ENCODE results near the gene HDGFL3. TPM values are rescaled to one million over a fixed set of nuclear protein-coding genes. Genes with fewer than 3 reads are reported as not detected.

The HDGFL3 gene
- total RNA-seq (10 to 100 TPM; 29.0 to 33.5 TPM), polyA plus RNA-seq (ENCODE audit: insufficient read length in 6 of 6) (100 to 1,000 TPM in 5 of 6 donors, 10 to 100 TPM in 1; 96.6 to 112 (median 101) TPM)
- long read RNA-seq, donor 1, full-length matches to known transcripts = 34 of 74 reads
- long read RNA-seq, donor 1, partial matches to known transcripts = 35 of 74 reads
- long read RNA-seq, donor 1, other reads (novel, unspliced or antisense) = 5 of 74 reads
- long read RNA-seq, donor 2, full-length matches to known transcripts = 33 of 88 reads
- long read RNA-seq, donor 2, partial matches to known transcripts = 55 of 88 reads
- long read RNA-seq, donor 2, other reads (novel, unspliced or antisense) = 0 of 88 reads
- long read RNA-seq, donor 3, full-length matches to known transcripts = 28 of 33 reads
- long read RNA-seq, donor 3, partial matches to known transcripts = 5 of 33 reads
- long read RNA-seq, donor 3, other reads (novel, unspliced or antisense) = 0 of 33 reads
- long read RNA-seq, donor 4, partial matches to known transcripts = 7 of 11 reads
- long read RNA-seq, donor 4, other reads (novel, unspliced or antisense) = 4 of 11 reads
- long read RNA-seq, donor 5, full-length matches to known transcripts = 24 of 48 reads
- long read RNA-seq, donor 5, partial matches to known transcripts = 24 of 48 reads
- long read RNA-seq, donor 5, other reads (novel, unspliced or antisense) = 0 of 48 reads
- long read RNA-seq, donor 6, full-length matches to known transcripts = 20 of 42 reads
- long read RNA-seq, donor 6, partial matches to known transcripts = 22 of 42 reads
- long read RNA-seq, donor 6, other reads (novel, unspliced or antisense) = 0 of 42 reads
- long read RNA-seq, donor 7, full-length matches to known transcripts = 14 of 21 reads
- long read RNA-seq, donor 7, partial matches to known transcripts = 7 of 21 reads
- long read RNA-seq, donor 7, other reads (novel, unspliced or antisense) = 0 of 21 reads
- long read RNA-seq, donor 8, full-length matches to known transcripts = 26 of 46 reads
- long read RNA-seq, donor 8, partial matches to known transcripts = 20 of 46 reads
- long read RNA-seq, donor 8, other reads (novel, unspliced or antisense) = 0 of 46 reads
- long read RNA-seq, donor 9 = 0 reads
- long read RNA-seq, donor 10, partial matches to known transcripts = 0 of 1 reads
- long read RNA-seq, donor 10, other reads (novel, unspliced or antisense) = 1 of 1 reads
- long read RNA-seq, donor 11 = 0 reads
- long read RNA-seq, donor 12, full-length matches to known transcripts = 29 of 45 reads
- long read RNA-seq, donor 12, partial matches to known transcripts = 16 of 45 reads
- long read RNA-seq, donor 12, other reads (novel, unspliced or antisense) = 0 of 45 reads

GRCh38 chr15:83207660-83208366 is at the start of gene HDGFL3:
HDGFL3 (minus strand) TSS chr15:83207823; CDS start chr15:83207414, 409 bp downstream.
- ATAC-seq (peak; percentile 54), DNase-seq (peak; percentile 36 to 85 (median 75))
- peaks cover 5 to 39% of the 10 kb centered on the region in 2 donors for H3K27me3 ChIP-seq
- no peaks in the 10 kb centered on the region for H3K9me3 ChIP-seq
- H3K36me3 ChIP-seq = peaks cover 0 to 2% of the 10 kb centered on the region in 2 donors
- intact Hi-C loops (cut with DNase I) = no loop called here
- H3K4me3 ChIP-seq = peak within 1 kb of the TSS; percentile 71 to 84
- peak within 1 kb of the TSS; percentile 79 to 88 for H3K27ac ChIP-seq
- peaks cover 0 to 12% of the 10 kb centered on the region in 2 donors for H3K4me1 ChIP-seq
- TF ChIP-seq CTCF (IDR thresholded peaks at IDR 0.05) = no peak

DNA sequence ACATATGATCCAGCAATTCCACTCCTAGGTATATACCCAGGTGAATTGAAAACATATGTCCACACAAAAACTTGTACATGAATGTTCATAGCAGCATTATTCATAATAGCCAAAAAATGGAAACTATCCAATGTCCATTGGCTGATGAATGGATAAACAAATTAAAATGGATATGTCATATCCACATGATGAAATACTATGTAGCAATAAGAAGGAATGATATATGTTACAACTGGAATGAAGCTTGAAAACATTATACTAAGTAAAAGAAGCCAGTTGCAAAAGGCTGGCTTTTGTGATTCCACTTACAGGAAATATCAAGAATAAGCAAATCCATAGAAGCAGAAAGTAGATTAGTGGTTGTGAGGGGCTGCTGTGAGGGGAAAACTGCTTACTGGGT is 43.2 kb upstream of the HDGFL3 start:
- ATAC-seq (no peak), DNase-seq (no peak)
- Histone ChIP-seq H3K9me3 (no peaks in the 10 kb centered on the region), H3K27me3 (peaks cover 15 to 54% of the 10 kb centered on the region in 2 donors), H3K4me3 (no peak overlapping the region), H3K4me1 (no peaks in the 10 kb centered on the region), H3K27ac (no peak overlapping the region), H3K36me3 (no peaks in the 10 kb centered on the region)
- intact Hi-C loops (cut with DNase I) = no loop called here
- no peak for TF ChIP-seq CTCF (IDR thresholded peaks at IDR 0.05)

GRCh38 chr15:83249030-83249343 is 41.4 kb upstream of the HDGFL3 start:
- Histone ChIP-seq H3K36me3 (no peaks in the 10 kb centered on the region), H3K27ac (no peak overlapping the region), H3K4me1 (no peaks in the 10 kb centered on the region), H3K27me3 (peaks cover 15 to 57% of the 10 kb centered on the region in 2 donors), H3K9me3 (no peaks in the 10 kb centered on the region), H3K4me3 (no peak overlapping the region)
- DNase-seq = no peak
- no peak for ATAC-seq
- no peak for TF ChIP-seq CTCF (IDR thresholded peaks at IDR 0.05)
- intact Hi-C loops (cut with DNase I) = loop anchor here in 1 of 2 donors (5.0 to 10.0 kb wide), 2 partner anchors 193 to 316 kb away; no protein-coding TSS in a partner anchor

DNA sequence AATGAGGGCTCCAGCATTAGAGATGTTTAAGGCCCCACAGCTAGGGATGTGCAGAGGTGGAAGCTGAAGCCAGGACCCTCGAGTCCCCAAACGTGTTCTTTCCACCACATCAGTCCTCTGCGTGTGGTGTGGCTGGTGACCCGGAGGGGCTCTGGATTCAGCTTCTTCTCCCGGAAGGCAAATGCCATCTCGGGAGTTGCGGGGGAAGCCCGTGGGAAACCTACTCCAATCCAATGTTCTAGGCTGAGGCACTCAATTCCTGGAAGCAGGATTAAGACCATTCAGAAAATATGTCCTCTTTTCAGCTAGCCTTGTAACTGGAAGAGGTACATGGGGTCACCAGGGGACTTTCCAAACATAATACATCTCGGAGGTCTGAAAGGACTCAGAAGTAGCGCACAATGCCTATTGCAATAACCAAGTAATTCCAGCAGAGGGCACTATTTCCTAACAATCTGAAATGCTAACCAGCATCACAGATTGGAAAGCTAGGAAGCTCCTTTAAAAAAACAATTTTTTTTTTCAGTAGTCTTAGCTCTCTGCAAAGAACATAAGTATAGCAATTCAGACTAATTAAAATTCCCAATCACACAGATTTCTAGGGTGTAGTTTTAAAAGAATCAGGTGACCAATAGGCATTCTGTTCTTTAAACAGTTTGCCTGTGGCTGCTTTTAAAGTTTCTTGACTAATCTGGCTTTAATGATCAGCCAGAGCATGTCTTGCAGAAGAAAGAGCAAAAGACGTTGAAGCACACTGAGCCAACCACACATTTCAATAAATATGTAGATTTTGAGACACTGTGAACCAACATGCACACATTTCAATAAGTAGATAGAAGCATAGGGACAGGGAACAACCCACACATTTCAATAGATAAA is 40.8 kb upstream of the HDGFL3 start:
- Histone ChIP-seq H3K27ac (no peak overlapping the region), H3K27me3 (peaks cover 15 to 55% of the 10 kb centered on the region in 2 donors), H3K4me3 (no peak overlapping the region), H3K9me3 (no peaks in the 10 kb centered on the region), H3K4me1 (no peaks in the 10 kb centered on the region), H3K36me3 (no peaks in the 10 kb centered on the region)
- DNase-seq = peak in 2 of 4 donors; percentile 56 to 67
- intact Hi-C loops (cut with DNase I) = loop anchor here in 1 of 2 donors (5.0 to 10.0 kb wide), 2 partner anchors 194 to 316 kb away; no protein-coding TSS in a partner anchor
- ATAC-seq = peak; percentile 84
- peak; percentile 86 to 89 for TF ChIP-seq CTCF (IDR thresholded peaks at IDR 0.05)
